AG04449 (cell line): ENCODE data around the gene C1orf21.

Source experiments
- CTCF ChIA-PET: fragments of 350-600 bp; formaldehyde crosslinking; extraction: SDS; loops from one replicate; lab custom pipeline; 2021; ENCODE audit warnings: antibody characterized with exemption; lab: Yijun Ruan, JAX
- POLR2A ChIA-PET: fragments of 400-600, 350-600 bp; formaldehyde crosslinking; extraction: SDS; loops from one replicate; lab custom pipeline; 2020; ENCODE audit warnings: antibody characterized with exemption, inconsistent platforms; lab: Yijun Ruan, JAX
- DNase-seq: peaks from one replicate; pipeline ENCODE4 v3.0.0-alpha.2; 2010; ENCODE audit warnings: low read depth, low spot score
- H3K4me3 ChIP-seq: 2 replicates; pipeline ENCODE4 v1.5.1; 2011; ENCODE audit warnings: low read depth, mild to moderate bottlenecking, control low read depth, low read length
- CTCF ChIP-seq: IDR thresholded peaks from one replicate; pipeline ENCODE4 v1.5.1; 2011; ENCODE audit warnings: mild to moderate bottlenecking, moderate library complexity, low read length, control low read depth, inconsistent platforms; ENCODE audit not compliant: insufficient read depth; ENCODE audit errors: missing control alignments

Gene C1orf21

GRCh38 chr1:184424945-184425344, 38.1 kb downstream of the C1orf21 start:
- CTCF ChIA-PET: no interaction called here
- POLR2A ChIA-PET: no interaction called here
- DNase-seq: no peak
- no peak for TF ChIP-seq CTCF
- no peak overlapping the region for H3K4me3 ChIP-seq

- H3K4me3 ChIP-seq: no peak overlapping the region
- ChIA-PET POLR2A (no interaction called here), CTCF (no interaction called here)
- TF ChIP-seq CTCF: no peak
- DNase-seq: no peak
Observed at GRCh38 chr1:184425449-184426277, 38.8 kb downstream of the C1orf21 start.

- ChIA-PET POLR2A (no interaction called here), CTCF (no interaction called here)
- no peak overlapping the region for H3K4me3 ChIP-seq
- no peak for TF ChIP-seq CTCF
- no peak for DNase-seq
Observed at GRCh38 chr1:184426278-184426674, 39.4 kb downstream of the C1orf21 start.

- no peak for TF ChIP-seq CTCF
- DNase-seq: no peak
- CTCF ChIA-PET: interaction anchor here (0.9 to 1.7 kb wide), 2 partner anchors 10 to 236 kb away, joined by 3 to 4 read pairs; no protein-coding TSS in a partner anchor
- H3K4me3 ChIP-seq: no peak overlapping the region
- POLR2A ChIA-PET: no interaction called here
Observed at GRCh38 chr1:184427722-184428121, 40.9 kb downstream of the C1orf21 start.

GRCh38 chr1:184428604-184429003, 41.8 kb downstream of the C1orf21 start:
- TF ChIP-seq CTCF: no peak
- CTCF ChIA-PET: interaction anchor here (1.1 to 1.7 kb wide), 3 partner anchors 11 to 235 kb away, joined by 3 to 4 read pairs (median 4); no protein-coding TSS in a partner anchor
- POLR2A ChIA-PET: interaction anchor here (0.6 kb wide), 1 partner anchor 47 kb away, joined by 3 read pairs; no protein-coding TSS in a partner anchor
- no peak for DNase-seq
- no peak overlapping the region for H3K4me3 ChIP-seq

- TF ChIP-seq CTCF: no peak
- ChIA-PET CTCF (interaction anchor here (1.1 to 1.3 kb wide), 2 partner anchors 10 to 235 kb away, joined by 3 to 5 read pairs; no protein-coding TSS in a partner anchor), POLR2A (no interaction called here)
- no peak overlapping the region for H3K4me3 ChIP-seq
- no peak for DNase-seq
Observed at GRCh38 chr1:184429335-184429734, 42.5 kb downstream of the C1orf21 start.
